Stimulated activated CD8-positive, alpha-beta memory T cell treated with anti-CD3 and anti-CD28 coated beads, Interleukin-2, amount 100 ng/mL, for 1 hour (primary cell): ENCODE measurements around the gene KLRB1.
"Not testable (repeated sequence)": the region's sequence is repeated elsewhere in the genome, so short reads cannot be mapped to it uniquely, and the experiment has no call there.

Source experiments
- DNase-seq, 2 donors: peaks; one replicate each; pipeline ENCODE4 v3.0.0-alpha.2; 2020; ENCODE audit warnings: low read depth in 2 of 2

KLRB1 gene

DNA sequence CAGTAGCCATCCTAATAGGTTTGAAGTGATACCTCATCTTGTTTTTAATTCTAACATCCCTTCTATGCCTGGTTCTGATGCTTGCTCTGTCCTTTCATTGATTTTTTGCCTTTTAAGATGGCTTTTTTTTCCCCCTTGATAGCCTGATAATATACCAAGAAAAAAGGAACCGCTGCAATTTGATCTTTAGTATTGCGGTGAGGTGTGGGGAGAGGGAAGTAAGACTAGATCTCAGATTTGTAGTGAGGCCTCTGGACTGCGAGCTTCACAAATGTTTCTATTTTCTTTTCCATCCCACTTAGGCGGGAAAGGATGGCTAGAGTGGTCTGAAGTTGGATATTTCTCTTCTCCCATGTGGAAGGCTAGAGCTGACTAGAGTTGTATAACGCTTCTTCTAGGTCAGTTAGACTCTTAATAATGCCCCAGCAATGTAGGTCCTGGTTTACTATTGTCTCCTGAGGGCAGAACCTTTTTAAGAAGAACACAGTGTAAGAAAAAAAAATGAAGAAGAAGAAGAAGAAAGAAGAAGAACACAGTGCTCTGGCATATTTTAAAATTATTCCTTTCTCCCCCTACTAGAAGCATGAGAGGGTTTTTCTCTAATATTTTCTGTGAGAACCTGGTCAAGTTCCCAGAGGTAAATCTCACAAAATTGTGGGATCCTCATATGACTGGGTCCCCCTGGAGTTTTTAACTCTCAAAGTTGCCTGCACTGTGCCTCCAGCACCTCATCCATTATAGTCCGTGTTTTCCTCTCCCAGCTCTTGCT is 11.9 kb upstream of the KLRB1 start:
- DNase-seq: no peak

DNA sequence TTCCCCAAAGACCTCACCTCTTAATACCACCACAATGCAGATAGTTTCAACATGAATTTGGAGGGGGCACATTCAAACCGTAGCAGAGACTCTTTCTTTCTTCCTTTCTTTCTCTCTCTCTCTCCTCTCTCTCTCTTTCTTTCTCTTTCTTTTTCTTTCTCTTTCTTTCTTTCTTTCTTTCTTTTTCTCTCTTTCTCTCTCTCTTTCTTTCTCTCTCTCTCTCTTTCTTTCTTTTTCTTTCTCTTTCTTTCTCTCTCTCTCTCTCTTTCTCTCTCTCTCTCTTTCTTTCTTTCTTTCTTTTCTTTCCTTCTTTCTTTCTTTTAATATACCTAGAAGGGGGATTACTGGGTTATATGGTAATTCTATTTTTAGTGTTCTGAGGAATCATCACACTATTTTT is 11.2 kb upstream of the KLRB1 start:
- DNase-seq: not testable (repeated sequence)

DNA sequence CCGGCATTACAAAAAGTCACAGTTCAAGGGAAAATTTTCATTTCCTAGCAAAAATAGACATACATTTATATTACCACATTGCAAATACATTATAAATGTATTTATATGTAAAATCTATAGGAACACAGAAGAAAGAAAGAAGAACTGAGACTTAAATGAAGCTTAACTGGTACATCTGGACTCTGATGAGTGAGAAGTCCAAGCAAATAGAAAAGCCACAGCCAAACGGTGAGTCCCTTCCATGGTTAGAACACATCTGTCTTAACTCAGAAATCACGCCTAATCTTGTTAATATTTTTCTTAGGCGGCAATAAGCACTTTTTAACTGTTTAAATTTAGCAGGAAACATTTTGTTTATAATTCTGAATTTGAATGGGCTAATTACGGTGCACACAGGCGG is 9.4 kb upstream of the KLRB1 start:
- no peak for DNase-seq

DNA sequence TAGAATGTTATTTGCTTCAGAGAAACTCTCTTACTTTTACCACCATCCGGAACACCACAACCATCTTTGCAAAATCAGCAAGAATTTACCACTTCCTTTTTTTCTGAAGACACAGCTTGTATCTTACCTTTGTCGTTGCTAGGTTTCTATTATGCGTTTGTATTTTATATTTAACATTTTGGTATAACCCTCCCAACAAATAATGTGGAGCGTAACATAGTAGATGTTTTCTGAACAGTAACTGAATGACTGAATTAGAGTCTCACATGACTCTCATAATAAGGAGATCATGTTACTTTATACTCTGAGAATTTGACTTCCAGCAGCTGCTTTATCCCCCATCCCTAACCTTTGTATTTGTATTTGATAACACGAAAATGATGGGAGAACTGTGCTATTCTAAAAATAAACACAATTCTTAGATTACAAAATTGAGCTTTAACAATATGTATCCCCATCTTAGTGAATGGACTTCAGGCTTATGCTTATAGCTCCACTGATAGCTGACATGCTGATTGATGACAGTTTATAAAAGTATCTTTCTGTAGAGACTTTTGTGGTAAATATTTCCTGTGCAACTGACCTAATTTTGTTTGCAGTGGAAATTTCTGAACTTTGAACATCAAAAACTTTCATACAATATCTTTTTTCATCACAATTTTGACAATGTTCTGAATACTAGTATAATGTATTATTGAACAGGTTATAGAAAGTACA is 7.9 kb upstream of the KLRB1 start:
- DNase-seq: no peak

DNA sequence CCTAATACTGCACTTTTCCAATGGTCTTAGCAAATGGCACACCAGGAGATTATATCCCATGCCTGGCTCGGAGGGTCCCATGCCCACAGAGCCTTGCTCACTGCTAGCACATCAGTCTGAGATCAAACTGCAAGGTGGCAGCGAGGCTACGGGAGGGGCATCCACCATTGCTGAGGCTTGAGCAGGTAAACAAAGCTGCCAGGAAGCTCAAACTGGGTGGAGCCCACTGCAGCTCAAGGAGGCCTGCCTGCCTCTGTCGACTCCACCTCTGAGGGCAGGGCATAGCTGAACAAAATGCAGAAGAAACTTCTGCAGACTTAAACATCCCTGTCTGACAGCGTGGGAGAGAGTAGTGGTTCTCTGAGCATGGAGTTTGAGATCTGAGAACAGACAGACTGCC is 2.9 kb upstream of the KLRB1 start:
- DNase-seq: not testable (repeated sequence)

DNA sequence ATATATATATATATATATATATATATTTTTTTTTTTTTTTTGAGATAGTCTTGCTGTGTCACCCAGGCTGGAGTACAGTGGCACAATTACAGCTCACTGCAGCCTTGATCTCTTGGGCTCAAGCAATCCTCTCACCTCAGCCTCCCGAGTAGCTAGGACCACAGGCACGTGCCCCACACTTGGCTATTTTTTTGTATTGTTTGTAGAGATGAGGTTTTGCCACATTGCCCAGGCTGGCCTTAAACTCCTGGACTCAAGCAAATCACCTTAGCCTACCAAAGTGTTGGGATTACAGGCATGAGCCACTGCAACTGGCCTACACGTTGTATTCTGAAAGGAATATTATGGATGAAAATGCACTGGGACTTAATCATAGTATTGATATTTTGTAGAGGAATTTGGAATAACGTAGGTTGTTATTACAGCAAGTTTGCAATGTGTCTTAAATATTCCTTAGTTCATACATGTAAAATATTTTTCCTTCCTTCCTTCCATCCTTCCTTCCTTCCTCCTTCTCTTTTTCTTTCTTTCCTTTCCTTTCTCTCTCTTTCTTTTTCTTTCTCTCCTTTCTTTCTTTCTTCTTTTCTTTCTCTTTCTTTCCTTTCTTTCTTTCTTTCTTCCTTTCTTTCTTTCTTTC is 862 bp downstream of the KLRB1 start:
- DNase-seq: no peak

DNA sequence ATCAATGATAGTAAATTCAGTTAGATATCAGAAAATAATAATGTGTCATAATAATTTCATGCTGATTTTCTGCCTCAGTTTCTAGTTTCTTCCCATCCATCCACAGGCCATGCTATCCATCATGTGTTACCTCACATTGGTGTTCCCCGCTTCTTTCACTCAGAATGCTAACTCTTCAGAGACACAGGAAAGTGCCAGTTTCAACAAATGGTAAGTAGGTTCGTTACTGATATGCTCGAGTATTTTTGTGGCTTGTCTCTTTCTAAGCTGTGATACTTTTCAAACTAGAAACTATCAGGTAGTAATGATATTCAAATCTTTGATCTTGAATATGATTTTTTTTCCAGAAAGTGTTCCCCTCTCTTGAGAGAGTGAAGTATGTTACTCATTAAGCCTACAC is 1.5 kb downstream of the KLRB1 start:
- no peak for DNase-seq

- DNase-seq: no peak
Observed at GRCh38 chr12:9605483-9605882, 2.2 kb downstream of the KLRB1 start.

- DNase-seq: no peak
Observed at GRCh38 chr12:9604287-9604686, 3.4 kb downstream of the KLRB1 start.

DNA sequence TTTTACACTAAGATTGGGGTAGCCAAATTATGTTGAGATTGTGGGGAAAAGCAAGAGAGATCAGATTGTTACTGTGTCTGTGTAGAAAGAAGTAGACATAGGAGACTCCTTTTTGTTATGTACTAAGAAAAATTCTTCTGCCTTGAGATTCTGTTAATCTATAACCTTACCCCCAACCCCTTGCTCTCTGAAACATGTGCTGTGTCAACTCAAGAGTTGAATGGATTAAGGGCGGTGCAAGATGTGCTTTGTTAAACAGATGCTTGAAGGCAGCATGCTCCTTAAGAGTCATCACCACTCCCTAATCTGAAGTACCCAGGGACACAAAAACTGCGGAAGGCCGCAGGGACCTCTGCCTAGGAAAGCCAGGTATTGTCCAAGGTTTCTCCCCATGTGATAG is 7.3 kb downstream of the KLRB1 start:
- not testable (repeated sequence) for DNase-seq

GRCh38 chr12:9598363-9598762 is 9.4 kb downstream of the KLRB1 start:
- no peak for DNase-seq

GRCh38 chr12:9597365-9597764 is 10.4 kb downstream of the KLRB1 start:
- no peak for DNase-seq

GRCh38 chr12:9590441-9590840 is 17.3 kb downstream of the KLRB1 start:
- no peak for DNase-seq

GRCh38 chr12:9588749-9589148 is 19.0 kb downstream of the KLRB1 start:
- no peak for DNase-seq

DNA sequence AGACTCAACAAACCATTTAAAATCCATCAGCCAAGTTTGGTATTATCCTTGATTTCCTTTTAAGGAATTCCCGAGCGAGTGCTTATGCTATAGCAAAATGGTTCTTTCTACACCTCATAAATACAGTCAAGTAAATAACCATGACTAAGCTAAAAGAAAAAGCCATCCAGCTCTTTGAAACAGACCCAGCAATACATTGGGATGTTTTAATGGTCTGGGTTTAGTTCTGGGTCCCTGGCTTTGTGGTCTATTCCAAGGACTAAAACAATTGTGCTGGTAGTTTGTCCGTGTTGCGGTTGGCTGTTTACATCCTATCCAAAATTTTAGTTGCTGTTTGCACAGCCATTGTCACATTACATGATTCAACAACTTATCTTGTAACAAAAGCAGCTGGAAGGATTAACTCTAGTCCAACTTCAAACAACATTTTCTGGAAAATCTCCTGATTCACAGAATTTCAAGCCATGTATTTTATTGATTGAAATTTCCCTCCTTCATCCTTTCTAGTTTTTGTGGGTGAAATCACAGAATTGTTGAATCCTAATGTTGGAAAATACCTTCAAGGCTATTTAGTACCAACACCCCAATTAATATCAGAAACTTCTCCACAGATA is 19.6 kb downstream of the KLRB1 start:
- no peak for DNase-seq

- not testable (repeated sequence) for DNase-seq
Observed at GRCh38 chr12:9577729-9578128, 30.0 kb downstream of the KLRB1 start.

DNA sequence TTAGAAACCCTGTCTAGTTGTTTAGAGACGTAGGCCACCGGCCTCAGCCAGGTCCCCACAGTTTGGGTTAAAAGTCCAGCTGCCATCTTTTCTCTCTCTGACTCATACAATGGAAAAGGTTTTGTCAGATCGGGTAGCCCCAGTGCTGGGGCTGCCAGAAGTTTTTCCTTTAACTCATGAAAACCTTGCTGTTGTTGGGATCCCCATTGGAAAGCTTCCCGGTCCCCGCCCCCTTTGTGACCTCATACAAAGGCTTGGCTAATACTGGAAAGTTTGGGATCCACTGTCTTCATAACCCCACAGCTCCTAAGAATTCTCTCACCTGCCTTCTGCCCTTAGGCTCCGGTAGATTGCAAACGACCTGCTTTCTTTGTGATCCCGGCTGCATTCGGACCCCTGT is 40.6 kb downstream of the KLRB1 start:
- not testable (repeated sequence) for DNase-seq

DNA sequence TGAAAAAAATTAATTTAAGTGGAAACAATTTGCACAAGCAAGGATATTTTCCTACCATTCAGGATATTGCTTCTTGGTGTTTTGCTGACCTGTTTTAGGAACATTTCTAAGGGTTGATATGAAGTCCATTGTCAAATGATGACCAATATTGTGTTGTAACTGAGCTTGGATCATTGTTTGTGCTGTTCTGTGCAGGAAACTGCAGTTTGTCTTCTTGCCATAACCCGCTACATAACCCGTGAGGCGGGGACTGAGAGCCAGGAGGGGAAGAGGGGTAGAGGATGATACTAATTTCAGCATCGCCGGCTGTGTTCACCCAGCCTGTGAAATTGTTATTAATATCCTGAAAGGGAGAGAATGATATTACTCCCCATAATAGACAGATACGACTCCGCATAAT is 41.6 kb downstream of the KLRB1 start:
- DNase-seq: not testable (repeated sequence)

DNA sequence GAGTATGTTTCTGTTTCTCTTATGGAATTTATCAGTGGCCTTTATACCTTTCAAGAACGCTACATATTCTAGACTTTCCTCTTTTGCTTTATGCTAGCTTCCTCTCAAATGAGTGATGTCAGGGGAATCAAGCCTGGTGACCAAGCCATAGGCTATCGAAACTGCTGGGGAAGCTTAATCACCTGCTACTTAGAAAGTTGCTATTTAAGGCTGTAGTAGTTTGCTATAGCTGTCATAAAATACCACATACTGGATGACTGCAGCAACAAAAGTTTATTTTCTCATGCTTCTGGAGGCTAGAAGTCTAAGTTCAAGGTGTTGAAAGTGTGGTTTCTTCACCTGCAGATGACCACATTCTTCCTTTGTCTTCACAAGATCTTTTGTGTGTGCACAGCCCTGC is 43.3 kb downstream of the KLRB1 start:
- DNase-seq: not testable (repeated sequence)

DNA sequence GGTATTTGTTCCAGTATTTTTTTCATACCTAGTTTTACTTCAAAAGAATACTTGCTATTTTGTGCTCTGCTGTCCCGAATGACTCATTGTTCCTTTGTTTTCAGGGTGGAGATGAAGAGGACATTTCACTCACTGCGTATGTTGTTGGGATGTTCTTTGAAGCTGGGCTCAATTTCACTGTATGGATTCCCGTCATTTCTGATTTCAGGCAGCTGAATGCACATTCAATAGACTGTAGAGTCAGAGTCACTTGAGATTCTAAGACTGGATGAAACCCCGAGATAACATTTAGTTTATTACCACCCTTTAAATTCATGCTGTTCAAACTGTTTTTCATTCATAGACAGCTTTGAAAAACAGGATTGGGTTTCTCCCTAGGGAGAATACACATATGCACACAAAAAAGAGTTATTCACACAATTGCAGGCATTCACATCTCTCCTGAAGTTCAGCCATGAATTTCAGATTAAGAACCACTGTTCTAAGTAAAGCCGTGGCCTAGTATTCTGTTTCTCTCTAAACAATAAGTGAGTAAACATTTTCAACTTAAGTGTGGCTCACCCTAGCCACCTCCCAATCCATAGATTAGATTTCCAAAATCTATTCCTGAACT is 44.8 kb downstream of the KLRB1 start:
- not testable (repeated sequence) for DNase-seq

GRCh38 chr12:9545489-9545888 is 62.2 kb downstream of the KLRB1 start:
- DNase-seq: not testable (repeated sequence)
